ENCODE results near the gene KLHL14. TPM values are rescaled to one million over a fixed set of nuclear protein-coding genes. Genes with fewer than 3 reads are reported as not detected.

The KLHL14 gene
- total RNA-seq, 2 experiments from 2014 or later: not detected

GRCh38 chr18:32624182-32624723 is 148.6 kb downstream of the KLHL14 start:
- no peaks in the 10 kb centered on the region for H3K36me3 Mint-ChIP-seq
- no peak for DNase-seq

GRCh38 chr18:32623563-32623962 is 149.3 kb downstream of the KLHL14 start:
- no peak for ATAC-seq
- CTCF ChIA-PET: no interaction called here
- no peaks in the 10 kb centered on the region for H3K27me3 Mint-ChIP-seq
- DNase-seq: no peak
- H3K4me3 Mint-ChIP-seq: no peak overlapping the region
- H3K36me3 Mint-ChIP-seq: no peaks in the 10 kb centered on the region
- no peak overlapping the region for H3K27ac Mint-ChIP-seq
- H3K4me1 Mint-ChIP-seq: no peaks in the 10 kb centered on the region
- H3K9me3 Mint-ChIP-seq (ENCODE audit: low read depth): no peaks in the 10 kb centered on the region

More at GRCh38 chr18:32624182-32624723, 148.6 kb downstream of the KLHL14 start:
- ATAC-seq: no peak
- Mint-ChIP-seq H3K9me3 (ENCODE audit: low read depth) (no peaks in the 10 kb centered on the region), H3K4me1 (no peaks in the 10 kb centered on the region), H3K27me3 (no peaks in the 10 kb centered on the region), H3K4me3 (no peak overlapping the region), H3K27ac (no peak overlapping the region)
- CTCF ChIA-PET: no interaction called here

All from activated CD8-positive, alpha-beta memory T cell treated with anti-CD3 and anti-CD28 coated beads, Interleukin-2, amount 10 ng/mL, durations not matched to agents 7 days and 5 days (primary cell).